Muscle of leg (tissue), 16 donors: ENCODE measurements around the gene ARL5A. TPM values are rescaled to one million over a fixed set of nuclear protein-coding genes. Genes with fewer than 3 reads are reported as not detected.
"Not testable (repeated sequence)": the region's sequence is repeated elsewhere in the genome, so short reads cannot be mapped to it uniquely, and the experiment has no call there.

ENCODE experiments used
- DNase-seq: peaks from one replicate; pipeline ENCODE4 v3.0.0; 2013
- H3K27ac ChIP-seq: one replicate; pipeline ENCODE4 v1.5.1; 2013; ENCODE audit warnings: mild to moderate bottlenecking, low read length, control low read depth
- H3K27me3 ChIP-seq: one replicate; pipeline ENCODE4 v1.6.1; 2013; ENCODE audit warnings: low read length; ENCODE audit not compliant: control insufficient read depth, insufficient read depth
- H3K36me3 ChIP-seq: one replicate; pipeline ENCODE4 v1.6.1; 2013; ENCODE audit warnings: low read length; ENCODE audit not compliant: control insufficient read depth, insufficient read depth
- H3K4me1 ChIP-seq: one replicate; pipeline ENCODE4 v1.6.1; 2013; ENCODE audit warnings: low read length; ENCODE audit not compliant: control insufficient read depth, insufficient read depth
- H3K4me3 ChIP-seq: one replicate; pipeline ENCODE4 v1.5.1; 2013; ENCODE audit warnings: low read length, control low read depth
- H3K9me3 ChIP-seq: replicated peaks from 2 replicates; pipeline ENCODE4 v1.6.1; 2013; ENCODE audit warnings: low read depth, low read length; ENCODE audit not compliant: control insufficient read depth
- WGBS: methylation state at CpG from one replicate; pipeline ENCODE4 v1.1.5; 2013; ENCODE audit warnings: missing lambda C conversion rate; ENCODE audit not compliant: insufficient coverage; 5-methylcytosine and 5-hydroxymethylcytosine counted together
- long read RNA-seq, 11 donors: transcript quantifications; one replicate each; lab custom pipeline, GENCODE V29; 2026
- polyA plus RNA-seq, 8 donors: library from polyadenylated mRNA; unstranded; fragments of 120-200 nt; gene quantifications; one replicate each; pipeline versions ENCODE4 v1.2.1 to v1.2.3, GENCODE V29; 2013; ENCODE audit warnings: inconsistent platforms in 1 of 8, low replicate concordance in 1 of 8; ENCODE audit not compliant: insufficient read length in 8 of 8, insufficient read depth in 1 of 8
- total RNA-seq: library from RNA; stranded (reverse); fragments of 120-200 nt; gene quantifications from one replicate; pipeline ENCODE4 v1.2.4, GENCODE V29; 2013

ARL5A gene, protein sequence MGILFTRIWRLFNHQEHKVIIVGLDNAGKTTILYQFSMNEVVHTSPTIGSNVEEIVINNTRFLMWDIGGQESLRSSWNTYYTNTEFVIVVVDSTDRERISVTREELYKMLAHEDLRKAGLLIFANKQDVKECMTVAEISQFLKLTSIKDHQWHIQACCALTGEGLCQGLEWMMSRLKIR
- 42.6 TPM for total RNA-seq
- polyA plus RNA-seq = 10 to 100 TPM; 16.9 to 29.7 (median 24.6) TPM
- long read RNA-seq, donor 1, full-length matches to known transcripts = 8 of 8 reads
- long read RNA-seq, donor 1, partial matches to known transcripts = 0 of 8 reads
- long read RNA-seq, donor 1, other reads (novel, unspliced or antisense) = 0 of 8 reads
- long read RNA-seq, donor 2, full-length matches to known transcripts = 2 of 2 reads
- long read RNA-seq, donor 2, partial matches to known transcripts = 0 of 2 reads
- long read RNA-seq, donor 2, other reads (novel, unspliced or antisense) = 0 of 2 reads
- long read RNA-seq, donor 3, full-length matches to known transcripts = 23 of 23 reads
- long read RNA-seq, donor 3, partial matches to known transcripts = 0 of 23 reads
- long read RNA-seq, donor 3, other reads (novel, unspliced or antisense) = 0 of 23 reads
- long read RNA-seq, donor 4, full-length matches to known transcripts = 13 of 13 reads
- long read RNA-seq, donor 4, partial matches to known transcripts = 0 of 13 reads
- long read RNA-seq, donor 4, other reads (novel, unspliced or antisense) = 0 of 13 reads
- long read RNA-seq, donor 5, full-length matches to known transcripts = 44 of 44 reads
- long read RNA-seq, donor 5, partial matches to known transcripts = 0 of 44 reads
- long read RNA-seq, donor 5, other reads (novel, unspliced or antisense) = 0 of 44 reads
- long read RNA-seq, donor 6, full-length matches to known transcripts = 27 of 27 reads
- long read RNA-seq, donor 6, partial matches to known transcripts = 0 of 27 reads
- long read RNA-seq, donor 6, other reads (novel, unspliced or antisense) = 0 of 27 reads
- long read RNA-seq, donor 7, full-length matches to known transcripts = 14 of 14 reads
- long read RNA-seq, donor 7, partial matches to known transcripts = 0 of 14 reads
- long read RNA-seq, donor 7, other reads (novel, unspliced or antisense) = 0 of 14 reads
- long read RNA-seq, donor 8, full-length matches to known transcripts = 14 of 14 reads
- long read RNA-seq, donor 8, partial matches to known transcripts = 0 of 14 reads
- long read RNA-seq, donor 8, other reads (novel, unspliced or antisense) = 0 of 14 reads
- long read RNA-seq, donor 9, full-length matches to known transcripts = 9 of 9 reads
- long read RNA-seq, donor 9, partial matches to known transcripts = 0 of 9 reads
- long read RNA-seq, donor 9, other reads (novel, unspliced or antisense) = 0 of 9 reads
- long read RNA-seq, donor 10, full-length matches to known transcripts = 28 of 28 reads
- long read RNA-seq, donor 10, partial matches to known transcripts = 0 of 28 reads
- long read RNA-seq, donor 10, other reads (novel, unspliced or antisense) = 0 of 28 reads
- long read RNA-seq, donor 11, full-length matches to known transcripts = 13 of 24 reads
- long read RNA-seq, donor 11, partial matches to known transcripts = 11 of 24 reads
- long read RNA-seq, donor 11, other reads (novel, unspliced or antisense) = 0 of 24 reads

DNA sequence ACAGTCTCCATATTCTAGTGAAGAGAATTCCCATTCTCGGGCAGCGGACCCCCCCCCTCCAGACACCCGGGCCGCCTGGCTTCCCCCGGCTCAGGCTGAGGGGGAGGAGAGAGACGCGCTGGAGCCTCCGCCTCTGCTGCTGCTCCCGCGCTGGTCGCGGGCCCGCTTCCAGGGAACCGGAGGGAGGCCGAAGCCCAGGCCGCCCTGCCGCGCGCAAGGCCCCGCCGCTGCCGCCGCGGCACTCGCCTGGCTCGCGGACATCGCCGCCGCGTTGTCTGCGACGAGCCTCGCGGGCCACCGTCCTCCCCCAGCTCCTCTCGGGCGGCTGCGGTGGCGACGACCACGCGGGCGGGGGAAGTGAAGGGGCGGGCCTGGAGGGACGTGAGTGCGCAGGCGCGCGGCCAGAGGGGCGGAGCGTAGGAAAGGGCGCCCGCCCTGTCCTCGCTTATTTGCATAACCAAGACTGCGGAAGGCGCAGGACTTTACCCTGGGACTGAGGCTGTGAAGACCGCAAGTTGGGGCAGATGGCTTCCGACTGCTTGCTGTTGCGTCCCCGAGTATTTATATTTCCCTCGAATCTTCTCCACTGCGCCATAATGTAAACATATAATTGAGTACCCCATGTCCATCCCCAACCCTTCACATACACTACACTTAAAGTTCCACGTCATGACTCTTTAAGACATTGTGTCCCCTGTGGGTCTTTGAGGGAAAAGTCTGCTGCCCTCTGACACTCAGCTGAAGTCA is at the start of gene ARL5A:
ARL5A (minus strand) TSS at position 279 of the 747 bp plus-strand sequence; CDS start at position 34, 245 bp downstream.
- WGBS = under 1% methylated on average over 52 of the region's 64 CpGs
- Histone ChIP-seq H3K9me3 (no peaks in the 10 kb centered on the region), H3K4me1 (peaks cover 4% of the 10 kb centered on the region), H3K36me3 (no peaks in the 10 kb centered on the region), H3K27ac (peak within 1 kb of the TSS; percentile 74), H3K27me3 (no peaks in the 10 kb centered on the region), H3K4me3 (peak within 1 kb of the TSS; percentile 95)
- peak; percentile 98 for DNase-seq

DNA sequence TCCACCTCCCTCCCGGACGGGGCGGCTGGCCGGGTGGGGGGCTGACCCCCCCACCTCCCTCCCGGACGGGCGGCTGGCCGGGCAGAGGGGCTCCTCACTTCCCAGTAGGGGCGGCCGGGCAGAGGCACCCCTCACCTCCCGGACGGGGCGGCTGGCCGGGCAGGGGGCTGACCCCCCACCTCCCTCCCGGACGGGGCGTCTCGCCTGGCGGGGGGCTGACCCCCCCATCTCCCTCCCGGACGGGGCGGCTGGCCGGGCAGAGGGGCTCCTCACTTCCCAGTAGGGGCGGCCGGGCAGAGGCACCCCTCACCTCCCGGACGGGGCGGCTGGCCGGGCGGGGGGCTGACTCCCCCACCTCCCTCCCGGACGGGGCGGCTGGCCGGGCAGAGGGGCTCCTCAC is 47.4 kb upstream of the ARL5A start:
- H3K36me3 ChIP-seq, H3K4me1 ChIP-seq, H3K27me3 ChIP-seq, H3K9me3 ChIP-seq, H3K4me3 ChIP-seq, H3K27ac ChIP-seq, DNase-seq: not testable (repeated sequence)
- 100% methylated on average over 1 of the region's 34 CpGs for WGBS

DNA sequence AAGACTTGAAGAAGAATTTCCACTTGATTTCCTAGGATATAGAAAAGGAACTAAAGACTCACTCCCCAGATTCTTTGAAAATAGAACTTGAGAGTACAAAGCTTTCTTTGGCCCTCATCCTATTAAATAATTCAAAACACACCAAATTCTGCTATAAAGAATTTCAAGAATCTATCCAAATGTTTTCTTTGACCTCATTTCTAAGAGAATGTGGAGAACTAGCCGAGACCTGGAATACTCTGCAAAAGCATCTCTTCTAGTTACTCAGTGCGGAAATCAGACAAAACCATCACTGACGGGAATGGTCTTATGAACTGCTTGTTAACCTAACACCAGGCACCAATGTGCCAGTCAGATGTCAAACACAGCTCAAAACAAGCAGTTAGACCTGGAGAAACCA is 44.2 kb upstream of the ARL5A start:
- no CpG with 5 or more reads among the region's 3 CpGs for WGBS
- Histone ChIP-seq H3K27me3 (no peaks in the 10 kb centered on the region), H3K27ac (no peak overlapping the region), H3K4me1 (no peaks in the 10 kb centered on the region), H3K9me3 (no peaks in the 10 kb centered on the region), H3K4me3 (no peak overlapping the region), H3K36me3 (no peaks in the 10 kb centered on the region)
- peak; percentile 73 for DNase-seq

DNA sequence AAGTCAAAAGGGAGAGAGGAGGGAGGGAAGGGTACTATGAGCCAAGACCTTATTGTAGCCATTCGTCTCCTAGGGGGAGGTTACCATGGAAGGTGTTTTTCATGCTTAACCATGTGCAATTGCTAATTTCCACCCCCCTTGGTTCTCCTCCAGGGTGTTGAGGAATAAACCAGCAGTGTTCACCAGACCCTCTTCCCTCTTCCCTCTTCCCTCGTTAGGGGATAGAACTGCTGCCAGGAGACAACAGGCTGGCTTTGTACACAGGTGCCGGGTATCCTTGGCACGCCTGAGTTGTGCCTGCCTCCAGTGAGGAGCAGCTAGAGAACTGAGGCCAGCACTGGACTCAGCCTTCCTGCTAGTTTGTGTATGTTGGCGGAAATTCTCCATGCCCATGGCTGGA is 41.1 kb upstream of the ARL5A start:
- Histone ChIP-seq H3K4me1 (no peaks in the 10 kb centered on the region), H3K27ac (no peak overlapping the region), H3K4me3 (no peak overlapping the region), H3K9me3 (no peaks in the 10 kb centered on the region), H3K27me3 (no peaks in the 10 kb centered on the region), H3K36me3 (no peaks in the 10 kb centered on the region)
- 100% methylated on average over 1 of the region's 5 CpGs for WGBS
- no peak for DNase-seq

DNA sequence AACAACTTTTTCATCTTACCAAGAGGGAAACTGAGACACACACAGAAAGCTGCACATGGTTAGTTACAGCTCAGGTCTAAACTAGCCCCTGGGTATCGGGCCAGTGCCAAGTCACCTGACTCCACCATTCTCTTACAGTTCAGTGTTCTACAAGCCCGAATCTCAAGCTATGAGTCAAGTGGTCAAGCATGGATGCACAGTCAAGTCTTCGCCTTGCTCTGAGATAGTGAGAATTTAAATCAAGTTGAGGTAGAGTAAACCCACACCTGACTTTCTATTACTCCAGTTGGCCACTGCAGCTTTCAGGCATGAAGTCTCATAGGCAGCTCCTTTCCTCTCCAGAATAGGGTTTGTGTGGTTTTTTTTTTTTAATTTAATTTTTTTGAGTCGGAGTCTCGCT is 34.5 kb upstream of the ARL5A start:
- no peaks in the 10 kb centered on the region for H3K27me3 ChIP-seq
- DNase-seq = no peak
- H3K36me3 ChIP-seq = no peaks in the 10 kb centered on the region
- WGBS = 100% methylated on average over 1 of the region's 5 CpGs
- no peaks in the 10 kb centered on the region for H3K9me3 ChIP-seq
- H3K27ac ChIP-seq = no peak overlapping the region
- H3K4me1 ChIP-seq = no peaks in the 10 kb centered on the region
- H3K4me3 ChIP-seq = no peak overlapping the region

DNA sequence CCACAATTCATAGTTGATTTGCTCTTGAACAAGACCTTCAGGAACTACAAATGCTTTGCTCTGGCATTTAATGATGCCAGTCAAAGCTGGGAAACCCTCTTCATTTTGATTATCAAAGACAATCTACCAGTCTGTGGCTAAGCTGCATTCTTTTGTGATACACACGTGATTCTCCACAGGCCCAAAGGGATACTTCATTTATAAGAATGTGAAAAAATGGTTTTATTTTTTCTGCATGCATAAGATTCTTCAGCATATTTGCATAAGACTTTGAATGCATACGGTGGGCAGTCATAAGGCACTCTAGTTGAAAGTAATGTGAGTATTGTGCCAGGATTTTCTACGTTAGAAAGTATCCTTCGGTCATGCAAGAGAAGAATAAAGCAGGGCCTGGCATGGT is 33.0 kb upstream of the ARL5A start:
- no peaks in the 10 kb centered on the region for H3K4me1 ChIP-seq
- no peaks in the 10 kb centered on the region for H3K27me3 ChIP-seq
- 86% methylated on average over 3 of the region's 4 CpGs for WGBS
- H3K4me3 ChIP-seq = no peak overlapping the region
- DNase-seq = no peak
- H3K9me3 ChIP-seq = no peaks in the 10 kb centered on the region
- no peaks in the 10 kb centered on the region for H3K36me3 ChIP-seq
- H3K27ac ChIP-seq = no peak overlapping the region

DNA sequence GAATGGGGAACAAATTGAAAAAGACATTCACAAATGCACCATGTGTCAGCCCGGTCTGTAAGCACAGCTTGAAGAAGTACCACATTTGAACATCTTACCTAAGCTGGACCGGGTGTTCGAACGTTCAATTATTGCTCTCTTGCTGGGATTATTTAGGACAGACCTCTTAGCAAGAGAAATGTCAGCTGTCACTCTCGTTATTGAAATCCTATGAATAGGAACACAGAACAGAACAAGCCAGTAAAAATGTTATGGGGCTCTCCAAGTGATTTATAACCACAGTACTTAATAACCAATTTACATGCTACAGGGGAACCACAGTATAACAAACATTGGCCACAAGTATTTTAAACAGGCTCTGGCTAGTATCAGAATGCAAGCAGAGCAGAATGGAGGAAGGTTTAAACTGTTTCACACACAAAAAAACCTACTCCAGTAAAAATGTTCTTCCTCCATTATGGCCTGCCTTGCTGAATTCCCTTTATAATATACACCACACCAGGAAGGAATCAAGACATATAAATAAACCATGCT is 32.5 kb upstream of the ARL5A start:
- no peaks in the 10 kb centered on the region for H3K9me3 ChIP-seq
- no peaks in the 10 kb centered on the region for H3K4me1 ChIP-seq
- H3K36me3 ChIP-seq = no peaks in the 10 kb centered on the region
- H3K27me3 ChIP-seq = no peaks in the 10 kb centered on the region
- DNase-seq = no peak
- no peak overlapping the region for H3K27ac ChIP-seq
- WGBS = no CpG with 5 or more reads among the region's 5 CpGs
- no peak overlapping the region for H3K4me3 ChIP-seq

DNA sequence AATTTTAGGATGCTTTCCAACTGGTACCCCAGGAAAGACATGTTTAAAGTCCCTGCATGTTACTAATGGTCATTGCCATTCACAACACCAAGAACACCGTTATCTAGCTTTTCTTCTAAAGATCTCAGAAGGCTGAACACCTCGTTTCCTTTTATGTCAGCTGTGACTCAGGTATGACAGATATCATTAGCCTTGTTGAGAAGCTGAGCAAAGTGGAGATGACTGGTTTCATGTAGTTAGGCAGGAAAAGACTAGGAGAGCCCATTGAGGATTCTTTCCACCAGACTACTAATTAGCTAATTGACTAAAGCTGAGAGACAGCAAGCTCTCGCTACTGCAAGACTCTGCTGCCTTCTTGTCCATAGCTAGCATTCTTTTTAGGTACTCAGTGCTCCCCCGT is 32.0 kb upstream of the ARL5A start:
- no peak overlapping the region for H3K27ac ChIP-seq
- H3K27me3 ChIP-seq = no peaks in the 10 kb centered on the region
- no peak overlapping the region for H3K4me3 ChIP-seq
- H3K4me1 ChIP-seq = no peaks in the 10 kb centered on the region
- no peaks in the 10 kb centered on the region for H3K36me3 ChIP-seq
- H3K9me3 ChIP-seq = no peaks in the 10 kb centered on the region
- DNase-seq = no peak
- WGBS = 89% methylated on average over 1 of the region's 4 CpGs

DNA sequence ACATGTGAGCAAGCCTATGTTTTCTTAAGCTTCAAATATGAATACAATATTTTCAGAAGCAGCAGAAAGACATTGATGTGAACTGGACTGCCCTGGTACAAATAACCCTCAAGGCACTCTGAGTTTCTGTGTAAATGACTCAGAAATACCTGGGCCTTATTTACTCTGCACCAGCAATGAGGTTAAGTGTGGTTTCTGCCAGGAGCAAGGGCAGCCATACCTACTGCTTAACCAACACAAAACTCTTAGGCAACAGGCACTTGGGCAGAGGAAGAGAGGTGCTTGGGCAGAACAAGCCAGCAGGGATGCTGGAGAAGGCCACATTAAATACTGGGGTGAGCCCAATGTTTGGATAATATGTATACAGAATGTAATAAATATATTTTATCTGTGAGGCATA is 29.4 kb upstream of the ARL5A start:
- Histone ChIP-seq H3K36me3 (no peaks in the 10 kb centered on the region), H3K27ac (no peak overlapping the region), H3K4me3 (no peak overlapping the region), H3K4me1 (no peaks in the 10 kb centered on the region), H3K9me3 (no peaks in the 10 kb centered on the region), H3K27me3 (no peaks in the 10 kb centered on the region)
- no peak for DNase-seq
